MCF 10A (cell line): ENCODE measurements around the gene UNC13B. TPM values are rescaled to one million over a fixed set of nuclear protein-coding genes. Genes with fewer than 3 reads are reported as not detected.

Source experiments
- BruUV-seq: library from RNA; stranded (reverse); fragments of 400-500 nt; replicated peaks from 2 replicates; lab custom pipeline; 2021; lab: Mats Ljungman, UMichigan
- CTCF ChIA-PET: fragments of 300-600 bp; sonication (Branson Sonifier 250); formaldehyde crosslinking; extraction: SDS; loops from one replicate; lab custom pipeline; 2021; ENCODE audit warnings: antibody characterized with exemption, inconsistent platforms; lab: Yijun Ruan, JAX
- POLR2A ChIA-PET: fragments of 300-600, 350-650 bp; sonication (Branson Sonifier 250); formaldehyde crosslinking; extraction: SDS; loops from one replicate; lab custom pipeline; 2020; ENCODE audit warnings: antibody characterized with exemption, inconsistent platforms; lab: Yijun Ruan, JAX
- DNase-seq: peaks from one replicate; pipeline ENCODE4 v3.0.0-alpha.2; 2018; ENCODE audit not compliant: unreplicated experiment
- H3K27ac Mint-ChIP-seq: one replicate; pipeline ENCODE4 v1.8.0; 2022; ENCODE audit warnings: mild to moderate bottlenecking, low read depth, mixed read lengths; ENCODE audit not compliant: unreplicated experiment
- H3K27me3 Mint-ChIP-seq: one replicate; pipeline ENCODE4 v1.8.0; 2022; ENCODE audit warnings: mixed read lengths; ENCODE audit not compliant: insufficient read depth, unreplicated experiment
- H3K36me3 Mint-ChIP-seq: one replicate; pipeline ENCODE4 v1.8.0; 2022; ENCODE audit warnings: mild to moderate bottlenecking, moderate library complexity, mixed read lengths; ENCODE audit not compliant: insufficient read depth, unreplicated experiment
- H3K4me1 Mint-ChIP-seq: one replicate; pipeline ENCODE4 v1.8.0; 2022; ENCODE audit warnings: mixed read lengths; ENCODE audit not compliant: insufficient read depth, unreplicated experiment
- H3K4me3 Mint-ChIP-seq: one replicate; pipeline ENCODE4 v1.8.0; 2022; ENCODE audit warnings: mild to moderate bottlenecking, moderate library complexity, mixed read lengths; ENCODE audit not compliant: unreplicated experiment
- H3K9me3 Mint-ChIP-seq: one replicate; pipeline ENCODE4 v1.8.0; 2022; ENCODE audit warnings: mixed read lengths; ENCODE audit not compliant: unreplicated experiment
- CTCF ChIP-seq: fragments of 200-600 bp; IDR thresholded peaks from one replicate; pipeline ENCODE4 v1.8.0; 2022; ENCODE audit warnings: antibody characterized with exemption, mild to moderate bottlenecking; ENCODE audit not compliant: unreplicated experiment
- intact Hi-C: fragments of 100-400 bp; cut with micrococcal nuclease; formaldehyde crosslinking; loops from 2 replicates; pipeline ENCODE4 v1.14.1; 2022
- total RNA-seq: library from RNA; stranded (reverse); gene quantifications from 2 replicates; pipeline ENCODE4 v1.2.3, GENCODE V29; 2022

Gene UNC13B
- total RNA-seq, 1 experiment from 2014 or later, result 22.9 TPM

GRCh38 chr9:35313916-35314315 lies 152.1 kb downstream of the UNC13B start:
- no peaks in the 10 kb centered on the region for H3K4me1 Mint-ChIP-seq
- no peaks in the 10 kb centered on the region for H3K27me3 Mint-ChIP-seq
- no TSS peak for BruUV-seq
- H3K9me3 Mint-ChIP-seq, result no peaks in the 10 kb centered on the region
- intact Hi-C loops, result no loop called here
- no peak for TF ChIP-seq CTCF
- H3K27ac Mint-ChIP-seq, result no peak overlapping the region
- CTCF ChIA-PET, result no interaction called here
- no peak for DNase-seq
- H3K4me3 Mint-ChIP-seq, result no peak overlapping the region
- POLR2A ChIA-PET, result no interaction called here
- H3K36me3 Mint-ChIP-seq, result no peaks in the 10 kb centered on the region

DNA sequence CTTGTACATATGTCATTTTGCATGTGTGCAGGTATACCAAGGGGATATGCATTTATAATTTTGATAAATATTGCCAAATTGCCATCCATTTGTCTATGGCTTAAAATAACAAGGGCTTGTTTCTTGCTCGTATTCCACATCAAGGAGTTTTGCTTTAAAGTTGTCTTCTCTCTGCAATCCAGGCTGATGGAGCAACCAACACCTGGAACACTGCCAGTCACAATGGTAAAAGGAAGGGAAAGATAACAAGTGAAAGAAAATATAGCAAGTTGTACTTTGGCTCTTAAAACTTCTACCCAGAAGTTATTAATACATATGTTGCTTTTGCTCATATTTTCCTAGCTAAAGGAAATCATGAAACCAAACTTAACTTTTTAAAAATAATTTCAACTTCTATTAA lies 156.9 kb downstream of the UNC13B start:
- BruUV-seq, result no TSS peak
- ChIA-PET CTCF (no interaction called here), POLR2A (interaction anchor here (0.6 kb wide), 1 partner anchor 118 kb away, joined by 3 read pairs; no protein-coding TSS in a partner anchor)
- Mint-ChIP-seq H3K9me3 (no peaks in the 10 kb centered on the region), H3K27me3 (no peaks in the 10 kb centered on the region), H3K4me1 (no peaks in the 10 kb centered on the region), H3K4me3 (no peak overlapping the region), H3K36me3 (no peaks in the 10 kb centered on the region), H3K27ac (no peak overlapping the region)
- no peak for TF ChIP-seq CTCF
- intact Hi-C loops, result no loop called here
- DNase-seq, result no peak

DNA sequence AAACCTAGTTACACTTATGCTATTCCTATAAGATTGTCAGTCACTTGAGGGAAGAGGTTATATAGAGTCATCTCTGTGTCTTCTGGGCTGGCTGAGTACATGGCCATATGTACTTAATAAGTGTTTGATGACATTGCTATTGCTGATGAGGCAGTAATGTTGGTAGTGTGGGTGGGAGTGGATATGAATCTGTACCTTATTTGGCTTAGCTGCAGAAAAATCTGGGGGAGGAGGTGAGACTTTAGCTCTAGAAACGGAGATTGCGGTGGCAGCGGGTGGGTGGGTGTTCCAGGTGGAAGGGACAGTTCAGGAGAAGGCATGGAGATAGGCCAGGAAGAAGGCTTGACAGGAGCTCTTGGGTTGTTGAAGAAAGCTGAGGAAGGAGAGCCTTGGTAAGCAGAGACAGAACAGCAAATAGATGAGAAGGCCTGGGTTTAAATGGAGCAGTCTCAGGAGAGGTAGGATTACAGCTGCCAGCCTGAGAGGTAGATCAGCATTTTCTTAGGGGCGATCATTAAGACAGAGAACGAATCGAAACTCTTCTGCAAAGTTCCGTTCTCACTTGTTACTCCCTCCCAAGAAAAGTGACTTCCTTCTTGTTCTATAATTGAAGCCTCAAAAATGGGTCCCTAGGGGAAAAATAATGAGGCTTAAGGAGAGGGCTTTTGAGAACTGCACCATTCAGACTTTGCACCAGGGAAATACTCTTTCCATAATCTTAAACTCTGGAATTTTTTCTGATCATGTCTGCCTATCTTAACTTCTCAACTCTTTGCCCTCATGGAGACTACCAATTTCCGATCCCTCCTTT lies 160.5 kb downstream of the UNC13B start:
- Mint-ChIP-seq H3K4me3 (no peak overlapping the region), H3K36me3 (no peaks in the 10 kb centered on the region), H3K9me3 (no peaks in the 10 kb centered on the region), H3K4me1 (no peaks in the 10 kb centered on the region), H3K27me3 (no peaks in the 10 kb centered on the region), H3K27ac (no peak overlapping the region)
- intact Hi-C loops, result no loop called here
- no TSS peak for BruUV-seq
- POLR2A ChIA-PET, result interaction anchor here (0.9 kb wide), 1 partner anchor 17 kb away, joined by 5 read pairs; no protein-coding TSS in a partner anchor
- TF ChIP-seq CTCF, result no peak
- CTCF ChIA-PET, result no interaction called here
- no peak for DNase-seq

DNA sequence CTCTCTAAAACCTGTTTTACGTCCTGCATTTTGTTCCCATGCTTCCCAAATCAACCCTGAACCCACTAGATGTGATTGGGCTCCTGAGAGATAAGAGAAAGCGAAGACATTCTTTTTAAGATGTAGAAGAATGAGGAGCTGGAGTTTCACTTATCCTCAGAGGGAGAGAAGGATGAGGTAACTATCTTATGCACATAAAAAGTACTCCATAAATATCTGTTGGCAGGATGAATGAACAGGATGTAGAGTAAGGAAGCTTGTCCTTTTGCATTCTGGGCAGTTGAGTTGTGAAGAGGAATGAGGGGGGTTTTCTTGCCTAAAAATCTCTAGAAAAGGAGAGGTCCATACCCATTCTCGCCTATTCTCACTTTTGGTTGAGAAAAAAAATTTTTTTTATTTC lies 163.2 kb downstream of the UNC13B start:
- POLR2A ChIA-PET, result interaction anchor here (0.6 kb wide), 1 partner anchor 20 kb away, joined by 3 read pairs; no protein-coding TSS in a partner anchor
- peaks cover 8% of the 10 kb centered on the region for H3K9me3 Mint-ChIP-seq
- no peak overlapping the region for H3K27ac Mint-ChIP-seq
- H3K4me1 Mint-ChIP-seq, result no peaks in the 10 kb centered on the region
- H3K27me3 Mint-ChIP-seq, result no peaks in the 10 kb centered on the region
- no peak for DNase-seq
- no peak for TF ChIP-seq CTCF
- H3K36me3 Mint-ChIP-seq, result no peaks in the 10 kb centered on the region
- intact Hi-C loops, result no loop called here
- CTCF ChIA-PET, result no interaction called here
- no peak overlapping the region for H3K4me3 Mint-ChIP-seq
- BruUV-seq, result no TSS peak
